Uterus (tissue), 2 donors: ENCODE measurements around the gene AZI2.

ENCODE experiments used
- POLR2A ChIP-seq, 2 donors: fragments of 450-650 bp; IDR thresholded peaks; one replicate each; pipeline ENCODE4 v1.6.1; 2016; ENCODE audit warnings: antibody characterized with exemption in 2 of 2, mild to moderate bottlenecking in 1 of 2, moderate library complexity in 1 of 2
- TF ChIP-seq, protein P1 (sequence below), 4 experiments: fragments of 200-600 bp in 2 of 4; fragments of 450-650 bp in 2 of 4; sonication (generic) in 2 of 4; IDR thresholded peaks; one replicate each; pipeline ENCODE4 v1.5.1; 2016 to 2019; ENCODE audit warnings: antibody characterized with exemption in 4 of 4, mild to moderate bottlenecking in 2 of 4, moderate library complexity in 1 of 4

GRCh38 chr3:28345690-28346089 is 2.9 kb downstream of the AZI2 start:
- TF ChIP-seq, protein P1, sequence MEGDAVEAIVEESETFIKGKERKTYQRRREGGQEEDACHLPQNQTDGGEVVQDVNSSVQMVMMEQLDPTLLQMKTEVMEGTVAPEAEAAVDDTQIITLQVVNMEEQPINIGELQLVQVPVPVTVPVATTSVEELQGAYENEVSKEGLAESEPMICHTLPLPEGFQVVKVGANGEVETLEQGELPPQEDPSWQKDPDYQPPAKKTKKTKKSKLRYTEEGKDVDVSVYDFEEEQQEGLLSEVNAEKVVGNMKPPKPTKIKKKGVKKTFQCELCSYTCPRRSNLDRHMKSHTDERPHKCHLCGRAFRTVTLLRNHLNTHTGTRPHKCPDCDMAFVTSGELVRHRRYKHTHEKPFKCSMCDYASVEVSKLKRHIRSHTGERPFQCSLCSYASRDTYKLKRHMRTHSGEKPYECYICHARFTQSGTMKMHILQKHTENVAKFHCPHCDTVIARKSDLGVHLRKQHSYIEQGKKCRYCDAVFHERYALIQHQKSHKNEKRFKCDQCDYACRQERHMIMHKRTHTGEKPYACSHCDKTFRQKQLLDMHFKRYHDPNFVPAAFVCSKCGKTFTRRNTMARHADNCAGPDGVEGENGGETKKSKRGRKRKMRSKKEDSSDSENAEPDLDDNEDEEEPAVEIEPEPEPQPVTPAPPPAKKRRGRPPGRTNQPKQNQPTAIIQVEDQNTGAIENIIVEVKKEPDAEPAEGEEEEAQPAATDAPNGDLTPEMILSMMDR (IDR thresholded peaks at IDR 0.05), result no peak
- no peak for TF ChIP-seq POLR2A (IDR thresholded peaks at IDR 0.05)
